ENCODE results near the gene DEDD2.

The DEDD2 gene

GRCh38 chr19:42204664-42205063 is 12.8 kb downstream of the DEDD2 start:
- H3K4me3 ChIP-seq (ENCODE audit: low read length in 2 of 2) = no peak overlapping the region
- no peaks in the 10 kb centered on the region for H3K4me1 ChIP-seq (ENCODE audit: control insufficient read depth, insufficient read depth, low read length)
- H3K9ac ChIP-seq (ENCODE audit: low read length in 2 of 2) = no peak overlapping the region
- no peaks in the 10 kb centered on the region for H3K27me3 ChIP-seq (ENCODE audit: control insufficient read depth in 1 of 2, insufficient read depth in 2 of 2, low read length in 2 of 2)
- H3K36me3 ChIP-seq (ENCODE audit: control insufficient read depth in 2 of 2, insufficient read depth in 2 of 2, low read length in 2 of 2) = peaks cover 44 to 71% of the 10 kb centered on the region in 2 donors
- no peak overlapping the region for H3K27ac ChIP-seq (ENCODE audit: low read length)
- H3K9me3 ChIP-seq (ENCODE audit: control insufficient read depth in 2 of 2, low read length in 2 of 2) = no peaks in the 10 kb centered on the region

- Histone ChIP-seq H3K9ac (ENCODE audit: low read length in 2 of 2) (no peak overlapping the region), H3K27me3 (ENCODE audit: control insufficient read depth in 1 of 2, insufficient read depth in 2 of 2, low read length in 2 of 2) (no peaks in the 10 kb centered on the region), H3K4me3 (ENCODE audit: low read length in 2 of 2) (no peak overlapping the region), H3K36me3 (ENCODE audit: control insufficient read depth in 2 of 2, insufficient read depth in 2 of 2, low read length in 2 of 2) (peaks cover 43 to 71% of the 10 kb centered on the region in 2 donors), H3K4me1 (ENCODE audit: control insufficient read depth, insufficient read depth, low read length) (no peaks in the 10 kb centered on the region), H3K27ac (ENCODE audit: low read length) (no peak overlapping the region), H3K9me3 (ENCODE audit: control insufficient read depth in 2 of 2, low read length in 2 of 2) (no peaks in the 10 kb centered on the region)
These were observed 13.8 kb downstream of the DEDD2 start for GRCh38 chr19:42203700-42204099.

- H3K36me3 ChIP-seq (ENCODE audit: control insufficient read depth in 2 of 2, insufficient read depth in 2 of 2, low read length in 2 of 2) = peaks cover 40 to 66% of the 10 kb centered on the region in 2 donors
- H3K9me3 ChIP-seq (ENCODE audit: control insufficient read depth in 2 of 2, low read length in 2 of 2) = no peaks in the 10 kb centered on the region
- no peaks in the 10 kb centered on the region for H3K27me3 ChIP-seq (ENCODE audit: control insufficient read depth in 1 of 2, insufficient read depth in 2 of 2, low read length in 2 of 2)
- no peaks in the 10 kb centered on the region for H3K4me1 ChIP-seq (ENCODE audit: control insufficient read depth, insufficient read depth, low read length)
- no peak overlapping the region for H3K9ac ChIP-seq (ENCODE audit: low read length in 2 of 2)
- no peak overlapping the region for H3K4me3 ChIP-seq (ENCODE audit: low read length in 2 of 2)
- no peak overlapping the region for H3K27ac ChIP-seq (ENCODE audit: low read length)
These were observed 15.1 kb downstream of the DEDD2 start for GRCh38 chr19:42202290-42202880.

GRCh38 chr19:42201489-42202289 is 15.8 kb downstream of the DEDD2 start:
- Histone ChIP-seq H3K4me1 (ENCODE audit: control insufficient read depth, insufficient read depth, low read length) (no peaks in the 10 kb centered on the region), H3K9ac (ENCODE audit: low read length in 2 of 2) (no peak overlapping the region), H3K4me3 (ENCODE audit: low read length in 2 of 2) (no peak overlapping the region), H3K36me3 (ENCODE audit: control insufficient read depth in 2 of 2, insufficient read depth in 2 of 2, low read length in 2 of 2) (peaks cover 37 to 62% of the 10 kb centered on the region in 2 donors), H3K9me3 (ENCODE audit: control insufficient read depth in 2 of 2, low read length in 2 of 2) (no peaks in the 10 kb centered on the region), H3K27ac (ENCODE audit: low read length) (no peak overlapping the region), H3K27me3 (ENCODE audit: control insufficient read depth in 1 of 2, insufficient read depth in 2 of 2, low read length in 2 of 2) (no peaks in the 10 kb centered on the region)

GRCh38 chr19:42200116-42200715 is 17.3 kb downstream of the DEDD2 start:
- Histone ChIP-seq H3K4me3 (ENCODE audit: low read length in 2 of 2) (no peak overlapping the region), H3K9ac (ENCODE audit: low read length in 2 of 2) (no peak overlapping the region), H3K4me1 (ENCODE audit: control insufficient read depth, insufficient read depth, low read length) (no peaks in the 10 kb centered on the region), H3K9me3 (ENCODE audit: control insufficient read depth in 2 of 2, low read length in 2 of 2) (no peaks in the 10 kb centered on the region), H3K27ac (ENCODE audit: low read length) (no peak overlapping the region), H3K36me3 (ENCODE audit: control insufficient read depth in 2 of 2, insufficient read depth in 2 of 2, low read length in 2 of 2) (peaks cover 32 to 54% of the 10 kb centered on the region in 2 donors), H3K27me3 (ENCODE audit: control insufficient read depth in 1 of 2, insufficient read depth in 2 of 2, low read length in 2 of 2) (no peaks in the 10 kb centered on the region)

- H3K27ac ChIP-seq (ENCODE audit: low read length) = no peak overlapping the region
- no peaks in the 10 kb centered on the region for H3K9me3 ChIP-seq (ENCODE audit: control insufficient read depth in 2 of 2, low read length in 2 of 2)
- H3K36me3 ChIP-seq (ENCODE audit: control insufficient read depth in 2 of 2, insufficient read depth in 2 of 2, low read length in 2 of 2) = peaks cover 32 to 51% of the 10 kb centered on the region in 2 donors
- H3K4me1 ChIP-seq (ENCODE audit: control insufficient read depth, insufficient read depth, low read length) = no peaks in the 10 kb centered on the region
- no peak overlapping the region for H3K9ac ChIP-seq (ENCODE audit: low read length in 2 of 2)
- no peak overlapping the region for H3K4me3 ChIP-seq (ENCODE audit: low read length in 2 of 2)
- H3K27me3 ChIP-seq (ENCODE audit: control insufficient read depth in 1 of 2, insufficient read depth in 2 of 2, low read length in 2 of 2) = no peaks in the 10 kb centered on the region
These were observed 17.9 kb downstream of the DEDD2 start for GRCh38 chr19:42199440-42200115.

GRCh38 chr19:42198676-42199439 is 18.6 kb downstream of the DEDD2 start:
- H3K36me3 ChIP-seq (ENCODE audit: control insufficient read depth in 2 of 2, insufficient read depth in 2 of 2, low read length in 2 of 2) = peaks cover 27 to 46% of the 10 kb centered on the region in 2 donors
- no peak overlapping the region for H3K4me3 ChIP-seq (ENCODE audit: low read length in 2 of 2)
- H3K27ac ChIP-seq (ENCODE audit: low read length) = no peak overlapping the region
- H3K27me3 ChIP-seq (ENCODE audit: control insufficient read depth in 1 of 2, insufficient read depth in 2 of 2, low read length in 2 of 2) = no peaks in the 10 kb centered on the region
- no peak overlapping the region for H3K9ac ChIP-seq (ENCODE audit: low read length in 2 of 2)
- no peaks in the 10 kb centered on the region for H3K9me3 ChIP-seq (ENCODE audit: control insufficient read depth in 2 of 2, low read length in 2 of 2)
- H3K4me1 ChIP-seq (ENCODE audit: control insufficient read depth, insufficient read depth, low read length) = no peaks in the 10 kb centered on the region

GRCh38 chr19:42197375-42197817 is 20.1 kb downstream of the DEDD2 start:
- Histone ChIP-seq H3K9me3 (ENCODE audit: control insufficient read depth in 2 of 2, low read length in 2 of 2) (peaks cover 0 to 5% of the 10 kb centered on the region in 2 donors), H3K27me3 (ENCODE audit: control insufficient read depth in 1 of 2, insufficient read depth in 2 of 2, low read length in 2 of 2) (no peaks in the 10 kb centered on the region), H3K4me1 (ENCODE audit: control insufficient read depth, insufficient read depth, low read length) (no peaks in the 10 kb centered on the region), H3K36me3 (ENCODE audit: control insufficient read depth in 2 of 2, insufficient read depth in 2 of 2, low read length in 2 of 2) (peaks cover 17 to 34% of the 10 kb centered on the region in 2 donors), H3K9ac (ENCODE audit: low read length in 2 of 2) (no peak overlapping the region), H3K27ac (ENCODE audit: low read length) (no peak overlapping the region), H3K4me3 (ENCODE audit: low read length in 2 of 2) (no peak overlapping the region)

GRCh38 chr19:42196011-42197001 is 21.2 kb downstream of the DEDD2 start:
- no peak overlapping the region for H3K27ac ChIP-seq (ENCODE audit: low read length)
- H3K27me3 ChIP-seq (ENCODE audit: control insufficient read depth in 1 of 2, insufficient read depth in 2 of 2, low read length in 2 of 2) = no peaks in the 10 kb centered on the region
- peaks cover 12 to 25% of the 10 kb centered on the region in 2 donors for H3K36me3 ChIP-seq (ENCODE audit: control insufficient read depth in 2 of 2, insufficient read depth in 2 of 2, low read length in 2 of 2)
- no peaks in the 10 kb centered on the region for H3K4me1 ChIP-seq (ENCODE audit: control insufficient read depth, insufficient read depth, low read length)
- H3K4me3 ChIP-seq (ENCODE audit: low read length in 2 of 2) = no peak overlapping the region
- peaks cover 0 to 5% of the 10 kb centered on the region in 2 donors for H3K9me3 ChIP-seq (ENCODE audit: control insufficient read depth in 2 of 2, low read length in 2 of 2)
- no peak overlapping the region for H3K9ac ChIP-seq (ENCODE audit: low read length in 2 of 2)

All from stomach smooth muscle (tissue), 2 donors.